Thymus (tissue), 11 donors: ENCODE results near the gene PAK4. TPM values are rescaled to one million over a fixed set of nuclear protein-coding genes. Genes with fewer than 3 reads are reported as not detected.

ENCODE experiments used
- DNase-seq, 9 donors: peaks; one replicate each; pipeline ENCODE4 v3.0.0-alpha.2; 2013; ENCODE audit warnings: low spot score in 9 of 9, low read depth in 6 of 9, missing footprints in 1 of 9
- H3K27ac ChIP-seq, 2 donors: one replicate each; pipeline ENCODE4 v1.5.1; 2013; ENCODE audit warnings: control low read depth in 1 of 2, low read depth in 1 of 2, low read length in 1 of 2, mild to moderate bottlenecking in 1 of 2, moderate library complexity in 1 of 2
- H3K27me3 ChIP-seq, 2 donors: one replicate each; pipeline ENCODE4 v1.5.1; 2013; ENCODE audit warnings: low read length in 1 of 2; ENCODE audit not compliant: control insufficient read depth in 2 of 2, insufficient read depth in 1 of 2
- H3K36me3 ChIP-seq, 2 donors: one replicate each; pipeline ENCODE4 v1.5.1; 2013; ENCODE audit warnings: low read length in 1 of 2, mild to moderate bottlenecking in 1 of 2, moderate library complexity in 1 of 2; ENCODE audit not compliant: control insufficient read depth in 2 of 2, insufficient read depth in 2 of 2
- H3K4me1 ChIP-seq, 2 donors: one replicate each; pipeline ENCODE4 v1.5.1; 2013; ENCODE audit warnings: low read length in 2 of 2; ENCODE audit not compliant: control insufficient read depth in 2 of 2, insufficient read depth in 2 of 2
- H3K4me3 ChIP-seq, 2 donors: one replicate each; pipeline ENCODE4 v1.5.1; 2013; ENCODE audit warnings: low read length in 2 of 2, control low read depth in 1 of 2, mild to moderate bottlenecking in 1 of 2
- H3K9me3 ChIP-seq, 2 donors: one replicate each; pipeline ENCODE4 v1.5.1; 2013; ENCODE audit warnings: low read length in 1 of 2, mild to moderate bottlenecking in 1 of 2; ENCODE audit not compliant: control insufficient read depth in 2 of 2, insufficient read depth in 1 of 2
- WGBS: extraction: QIAGEN DNeasy Blood & Tissue Kit; methylation state at CpG from one replicate; pipeline ENCODE4 v1.1.7; 2013; 5-methylcytosine and 5-hydroxymethylcytosine counted together
- polyA plus RNA-seq: library from polyadenylated mRNA; stranded (reverse); fragments of 200-250 nt; gene quantifications from one replicate; pipeline ENCODE4 v1.2.3, GENCODE V29; 2013
- total RNA-seq: library from RNA; stranded (reverse); fragments of 120-200 nt; gene quantifications from one replicate; pipeline ENCODE4 v1.2.4, GENCODE V29; 2013
- donor health status: healthy.

Gene PAK4
- total and polyA plus RNA-seq, 2 donors = 1.9 to 14.4 TPM

GRCh38 chr19:39097721-39098120 is 27.9 kb upstream of the PAK4 start:
- DNase-seq = no peak
- H3K27ac ChIP-seq = no peak overlapping the region
- no peak overlapping the region for H3K4me3 ChIP-seq
- H3K36me3 ChIP-seq = no peaks in the 10 kb centered on the region
- H3K9me3 ChIP-seq = no peaks in the 10 kb centered on the region
- H3K4me1 ChIP-seq = no peaks in the 10 kb centered on the region
- H3K27me3 ChIP-seq = peaks cover 14 to 32% of the 10 kb centered on the region in 2 donors
- WGBS = 78% methylated on average over 2 of the region's 2 CpGs

DNA sequence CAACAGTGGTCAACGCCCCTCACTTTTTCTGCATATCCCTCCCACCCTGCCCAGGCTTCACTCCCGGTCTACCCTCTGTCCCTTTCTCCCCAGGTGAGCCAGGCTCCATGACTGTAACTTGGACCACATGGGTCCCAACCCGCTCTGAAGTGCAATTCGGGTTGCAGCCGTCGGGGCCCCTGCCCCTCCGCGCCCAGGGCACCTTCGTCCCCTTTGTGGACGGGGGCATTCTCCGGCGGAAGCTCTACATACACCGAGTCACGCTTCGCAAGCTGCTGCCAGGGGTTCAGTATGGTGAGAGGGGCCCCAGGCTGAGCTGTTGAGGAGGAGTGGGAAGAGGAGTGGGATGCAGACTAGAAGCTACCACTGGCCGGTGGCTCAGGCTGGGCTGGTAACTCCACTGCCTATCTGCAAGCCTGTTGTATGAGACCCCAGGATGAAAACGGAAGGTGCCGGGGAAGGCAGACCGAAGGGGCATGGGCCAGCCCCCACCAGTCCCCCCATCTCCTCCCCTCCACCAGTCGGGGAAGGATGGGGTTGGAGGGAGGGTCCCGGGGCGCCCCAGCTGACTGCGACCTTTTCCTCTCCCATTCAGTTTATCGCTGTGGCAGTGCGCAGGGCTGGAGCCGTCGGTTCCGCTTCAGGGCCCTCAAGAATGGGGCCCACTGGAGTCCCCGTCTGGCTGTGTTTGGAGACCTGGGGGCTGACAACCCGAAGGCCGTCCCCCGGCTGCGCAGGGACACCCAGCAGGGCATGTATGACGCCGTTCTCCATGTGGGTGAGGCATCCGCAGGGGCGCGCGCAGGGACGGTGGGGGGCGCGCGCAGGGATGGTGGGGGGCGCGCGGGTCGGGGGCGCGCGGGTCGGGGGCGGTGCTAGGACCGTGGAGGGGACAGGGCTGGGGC is 27.0 kb upstream of the PAK4 start:
- Histone ChIP-seq H3K27ac (no peak overlapping the region), H3K36me3 (no peaks in the 10 kb centered on the region), H3K9me3 (no peaks in the 10 kb centered on the region), H3K4me1 (no peaks in the 10 kb centered on the region), H3K27me3 (peaks cover 14 to 32% of the 10 kb centered on the region in 2 donors), H3K4me3 (no peak overlapping the region)
- WGBS = 22% methylated on average over 53 of the region's 53 CpGs
- no peak for DNase-seq

- H3K4me1 ChIP-seq = no peaks in the 10 kb centered on the region
- H3K27ac ChIP-seq = no peak overlapping the region
- H3K4me3 ChIP-seq = no peak overlapping the region
- DNase-seq = no peak
- peaks cover 14 to 33% of the 10 kb centered on the region in 2 donors for H3K27me3 ChIP-seq
- no peaks in the 10 kb centered on the region for H3K36me3 ChIP-seq
- 67% methylated on average over 9 of the region's 9 CpGs for WGBS
- H3K9me3 ChIP-seq = no peaks in the 10 kb centered on the region
These were observed 26.2 kb upstream of the PAK4 start for GRCh38 chr19:39099341-39099740.

GRCh38 chr19:39100500-39101166 is 25.0 kb upstream of the PAK4 start:
- WGBS = 95% methylated on average over 19 of the region's 19 CpGs
- H3K9me3 ChIP-seq = no peaks in the 10 kb centered on the region
- H3K27ac ChIP-seq = no peak overlapping the region
- H3K27me3 ChIP-seq = peaks cover 14 to 34% of the 10 kb centered on the region in 2 donors
- no peak for DNase-seq
- H3K4me3 ChIP-seq = no peak overlapping the region
- no peaks in the 10 kb centered on the region for H3K36me3 ChIP-seq
- H3K4me1 ChIP-seq = no peaks in the 10 kb centered on the region

GRCh38 chr19:39103151-39103550 is 22.4 kb upstream of the PAK4 start:
- Histone ChIP-seq H3K9me3 (no peaks in the 10 kb centered on the region), H3K27me3 (peaks cover 13 to 26% of the 10 kb centered on the region in 2 donors), H3K36me3 (no peaks in the 10 kb centered on the region), H3K4me1 (no peaks in the 10 kb centered on the region), H3K27ac (no peak overlapping the region), H3K4me3 (no peak overlapping the region)
- WGBS = 79% methylated on average over 5 of the region's 5 CpGs
- DNase-seq = no peak

GRCh38 chr19:39104186-39104596 is 21.4 kb upstream of the PAK4 start:
- peaks cover 3 to 16% of the 10 kb centered on the region in 2 donors for H3K27me3 ChIP-seq
- H3K4me1 ChIP-seq = no peaks in the 10 kb centered on the region
- H3K36me3 ChIP-seq = no peaks in the 10 kb centered on the region
- no peak overlapping the region for H3K27ac ChIP-seq
- 90% methylated on average over 5 of the region's 5 CpGs for whole genome bisulfite sequencing
- H3K4me3 ChIP-seq = no peak overlapping the region
- no peak for DNase-seq
- no peaks in the 10 kb centered on the region for H3K9me3 ChIP-seq

DNA sequence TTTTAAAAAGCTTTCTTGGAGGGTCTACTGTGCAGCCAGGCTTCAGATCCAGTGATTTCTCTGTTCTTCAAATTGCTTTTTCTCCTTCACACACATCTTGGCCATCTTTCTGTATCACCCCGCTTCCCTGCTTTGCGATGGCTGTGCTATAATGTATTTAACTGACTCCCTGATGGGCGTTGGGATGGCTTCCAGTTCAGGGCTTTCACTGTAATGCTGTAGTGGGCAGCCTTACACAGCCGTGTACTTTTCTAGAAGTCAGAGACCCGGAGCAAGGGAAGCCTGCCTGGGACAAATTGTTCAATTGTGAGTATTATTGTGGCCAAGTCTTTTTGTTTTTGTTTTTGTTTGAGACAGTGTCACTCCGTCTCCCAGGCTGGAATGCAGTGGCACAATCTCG is 19.4 kb upstream of the PAK4 start:
- 92% methylated on average over 7 of the region's 7 CpGs for WGBS
- Histone ChIP-seq H3K4me3 (no peak overlapping the region), H3K4me1 (no peaks in the 10 kb centered on the region), H3K27ac (no peak overlapping the region), H3K27me3 (peaks cover 0 to 9% of the 10 kb centered on the region in 2 donors), H3K9me3 (no peaks in the 10 kb centered on the region), H3K36me3 (no peaks in the 10 kb centered on the region)
- DNase-seq = no peak

- Histone ChIP-seq H3K4me1 (no peaks in the 10 kb centered on the region), H3K4me3 (no peak overlapping the region), H3K36me3 (no peaks in the 10 kb centered on the region), H3K27me3 (peaks cover 0 to 15% of the 10 kb centered on the region in 2 donors), H3K9me3 (no peaks in the 10 kb centered on the region), H3K27ac (no peak overlapping the region)
- DNase-seq = no peak
These were observed 15.9 kb upstream of the PAK4 start for GRCh38 chr19:39109641-39110040.

DNA sequence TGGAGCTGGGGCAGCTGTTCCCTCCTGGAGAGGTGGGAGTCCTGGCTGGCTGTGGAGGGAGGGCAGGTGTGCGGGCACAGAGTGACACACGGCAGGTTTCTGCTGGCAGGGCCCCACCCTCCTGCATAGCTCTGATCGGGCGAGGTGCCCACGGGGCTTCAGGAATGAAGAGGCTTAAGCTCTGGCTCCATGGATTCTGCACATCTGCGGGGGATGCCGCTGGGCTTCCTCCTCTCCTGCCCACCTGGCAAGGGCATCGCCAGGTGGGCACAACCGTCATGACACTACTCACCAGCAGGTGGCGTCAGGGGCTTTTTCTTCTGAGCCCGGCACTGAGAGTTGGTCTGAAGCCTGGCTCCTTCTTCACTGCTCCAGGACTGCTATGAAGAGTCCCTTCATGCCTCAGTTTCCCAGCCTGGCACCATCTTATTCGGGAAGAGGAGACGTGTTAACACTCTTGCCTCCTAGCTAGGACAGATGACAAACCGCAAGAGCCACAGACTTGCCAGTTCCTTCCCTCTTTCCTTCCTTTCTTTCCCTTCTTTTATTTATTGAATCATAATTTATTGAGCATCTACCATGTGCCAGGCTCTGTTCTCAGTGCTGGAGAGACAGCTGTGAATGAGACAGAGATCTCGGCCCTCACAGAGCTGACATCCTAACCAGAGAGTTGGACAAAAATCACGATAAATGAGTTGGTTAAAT is 15.2 kb upstream of the PAK4 start:
- Histone ChIP-seq H3K9me3 (no peaks in the 10 kb centered on the region), H3K4me3 (no peak overlapping the region), H3K27me3 (peaks cover 0 to 15% of the 10 kb centered on the region in 2 donors), H3K4me1 (no peaks in the 10 kb centered on the region), H3K36me3 (no peaks in the 10 kb centered on the region), H3K27ac (no peak overlapping the region)
- WGBS = 26% methylated on average over 16 of the region's 16 CpGs
- peak in 7 of 9 donors; percentile 8 to 74 (median 50) for DNase-seq
